Measurements from ENCODE around the gene WASF1. TPM values are rescaled to one million over a fixed set of nuclear protein-coding genes. Genes with fewer than 3 reads are reported as not detected.
A peak's percentile ranks its signal among the peaks of the same experiment; 100 is the strongest.

The WASF1 gene
- total and polyA plus RNA-seq, 8 donors: 5.5 to 27.3 (median 21.8) TPM

DNA sequence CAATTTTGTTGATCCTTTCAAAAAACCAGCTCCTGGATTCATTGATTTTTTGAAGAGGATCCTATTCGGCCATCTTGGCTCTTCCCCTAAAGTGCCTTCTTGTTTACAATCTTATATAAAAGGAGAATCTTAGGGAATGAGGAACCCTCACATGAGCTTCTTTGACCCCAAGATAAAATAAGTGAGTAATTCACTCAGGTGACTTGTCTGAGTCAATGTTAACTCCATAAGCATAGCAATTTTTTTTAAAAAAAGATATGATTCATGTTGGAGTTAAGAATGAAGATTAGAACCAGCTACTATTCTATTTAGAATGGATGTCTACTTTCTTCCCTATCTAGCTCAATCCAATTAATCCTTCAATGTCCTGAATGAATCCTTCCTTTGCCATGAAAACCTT, 21.0 kb downstream of the WASF1 start:
- Histone ChIP-seq H3K27me3 (no peaks in the 10 kb centered on the region), H3K4me1 (no peaks in the 10 kb centered on the region), H3K27ac (no peak overlapping the region), H3K36me3 (no peaks in the 10 kb centered on the region), H3K4me3 (no peak overlapping the region), H3K9me3 (no peaks in the 10 kb centered on the region)
- intact Hi-C loops (cut with DNase I): no loop called here
- DNase-seq (no peak), ATAC-seq (no peak)
- TF ChIP-seq, protein P1, sequence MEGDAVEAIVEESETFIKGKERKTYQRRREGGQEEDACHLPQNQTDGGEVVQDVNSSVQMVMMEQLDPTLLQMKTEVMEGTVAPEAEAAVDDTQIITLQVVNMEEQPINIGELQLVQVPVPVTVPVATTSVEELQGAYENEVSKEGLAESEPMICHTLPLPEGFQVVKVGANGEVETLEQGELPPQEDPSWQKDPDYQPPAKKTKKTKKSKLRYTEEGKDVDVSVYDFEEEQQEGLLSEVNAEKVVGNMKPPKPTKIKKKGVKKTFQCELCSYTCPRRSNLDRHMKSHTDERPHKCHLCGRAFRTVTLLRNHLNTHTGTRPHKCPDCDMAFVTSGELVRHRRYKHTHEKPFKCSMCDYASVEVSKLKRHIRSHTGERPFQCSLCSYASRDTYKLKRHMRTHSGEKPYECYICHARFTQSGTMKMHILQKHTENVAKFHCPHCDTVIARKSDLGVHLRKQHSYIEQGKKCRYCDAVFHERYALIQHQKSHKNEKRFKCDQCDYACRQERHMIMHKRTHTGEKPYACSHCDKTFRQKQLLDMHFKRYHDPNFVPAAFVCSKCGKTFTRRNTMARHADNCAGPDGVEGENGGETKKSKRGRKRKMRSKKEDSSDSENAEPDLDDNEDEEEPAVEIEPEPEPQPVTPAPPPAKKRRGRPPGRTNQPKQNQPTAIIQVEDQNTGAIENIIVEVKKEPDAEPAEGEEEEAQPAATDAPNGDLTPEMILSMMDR (IDR thresholded peaks at IDR 0.05): no peak

DNA sequence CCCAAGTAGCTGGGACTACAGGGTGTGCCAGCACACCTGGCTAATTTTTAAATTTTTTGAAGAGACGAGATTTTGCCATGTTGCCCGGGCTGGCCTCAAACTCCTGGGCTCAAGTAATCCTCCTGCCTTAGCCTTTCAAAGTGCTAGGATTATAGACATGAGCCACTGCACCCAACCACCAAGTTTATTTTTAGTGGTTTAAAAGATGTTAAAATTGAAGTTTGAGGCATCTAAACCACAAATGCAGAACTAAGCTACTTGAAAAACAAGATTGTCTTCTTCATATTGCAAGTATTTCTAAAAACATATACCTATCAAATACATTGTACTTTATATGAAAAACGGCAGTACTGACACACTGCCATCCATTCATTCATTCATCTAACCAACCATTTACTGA, 31.6 kb downstream of the WASF1 start:
- ATAC-seq: no peak
- intact Hi-C loops (cut with DNase I): no loop called here

DNA sequence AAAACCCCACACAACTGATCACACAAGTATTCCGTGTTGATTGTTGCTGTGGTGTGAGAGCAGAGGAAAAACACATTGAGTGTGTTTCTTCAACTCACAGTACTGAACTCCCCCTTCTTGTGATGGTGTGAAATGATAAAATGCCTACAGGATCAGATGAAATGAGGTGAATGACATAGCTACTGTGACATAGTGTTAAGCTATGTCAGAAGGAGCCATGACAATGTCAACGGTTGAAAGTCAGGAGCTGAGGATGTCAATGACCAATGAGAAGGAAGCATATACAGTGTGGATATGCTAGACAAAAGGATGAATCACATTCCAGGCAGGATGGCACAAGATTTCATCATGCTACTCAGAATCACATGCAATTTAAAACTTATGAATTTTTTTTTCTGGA, 38.8 kb downstream of the WASF1 start:
- intact Hi-C loops (cut with DNase I): no loop called here
- no peak overlapping the region for H3K4me3 ChIP-seq
- H3K27ac ChIP-seq: no peak overlapping the region
- peaks cover 0 to 13% of the 10 kb centered on the region in 2 donors for H3K9me3 ChIP-seq
- ATAC-seq: no peak
- H3K27me3 ChIP-seq: peaks cover 0 to 4% of the 10 kb centered on the region in 2 donors
- H3K4me1 ChIP-seq: no peaks in the 10 kb centered on the region
- no peak for DNase-seq
- TF ChIP-seq, protein P1 (IDR thresholded peaks at IDR 0.05): no peak
- no peaks in the 10 kb centered on the region for H3K36me3 ChIP-seq

More for the DNA sequence above, 31.6 kb downstream of the WASF1 start:
- DNase-seq: peak in 1 of 4 donors; percentile 5
- no peaks in the 10 kb centered on the region for H3K4me1 ChIP-seq
- H3K9me3 ChIP-seq: no peaks in the 10 kb centered on the region
- TF ChIP-seq, protein P1 (IDR thresholded peaks at IDR 0.05): no peak
- H3K4me3 ChIP-seq: no peak overlapping the region
- no peak overlapping the region for H3K27ac ChIP-seq
- no peaks in the 10 kb centered on the region for H3K27me3 ChIP-seq
- no peaks in the 10 kb centered on the region for H3K36me3 ChIP-seq

DNA sequence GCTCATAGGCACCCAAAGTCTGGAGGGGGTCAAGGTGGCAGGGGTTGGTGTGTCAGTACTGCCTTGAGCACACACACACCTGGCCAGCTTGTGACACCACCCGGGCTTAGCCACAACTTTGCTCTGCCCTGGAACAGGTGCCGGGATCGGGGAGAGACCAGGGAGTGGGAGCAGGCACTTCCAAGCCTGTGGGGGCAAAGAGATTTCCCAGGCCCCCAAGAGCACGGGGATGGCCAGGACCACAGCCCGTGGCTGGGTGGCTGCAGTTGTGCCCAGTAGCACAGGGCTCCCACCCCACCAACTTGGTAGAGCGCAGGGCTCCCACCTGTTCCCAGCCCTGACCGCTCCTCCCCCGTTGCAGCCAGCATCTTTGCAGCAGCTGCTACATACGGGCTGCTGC, 40.4 kb downstream of the WASF1 start:
- H3K9me3 ChIP-seq: peaks cover 0 to 13% of the 10 kb centered on the region in 2 donors
- H3K27ac ChIP-seq: no peak overlapping the region
- DNase-seq: peak in 1 of 4 donors; percentile 32
- H3K4me1 ChIP-seq: no peaks in the 10 kb centered on the region
- no peak overlapping the region for H3K4me3 ChIP-seq
- ATAC-seq: no peak
- peaks cover 0 to 4% of the 10 kb centered on the region in 2 donors for H3K27me3 ChIP-seq
- H3K36me3 ChIP-seq: no peaks in the 10 kb centered on the region
- intact Hi-C loops (cut with DNase I): no loop called here
- TF ChIP-seq, protein P1 (IDR thresholded peaks at IDR 0.05): no peak

DNA sequence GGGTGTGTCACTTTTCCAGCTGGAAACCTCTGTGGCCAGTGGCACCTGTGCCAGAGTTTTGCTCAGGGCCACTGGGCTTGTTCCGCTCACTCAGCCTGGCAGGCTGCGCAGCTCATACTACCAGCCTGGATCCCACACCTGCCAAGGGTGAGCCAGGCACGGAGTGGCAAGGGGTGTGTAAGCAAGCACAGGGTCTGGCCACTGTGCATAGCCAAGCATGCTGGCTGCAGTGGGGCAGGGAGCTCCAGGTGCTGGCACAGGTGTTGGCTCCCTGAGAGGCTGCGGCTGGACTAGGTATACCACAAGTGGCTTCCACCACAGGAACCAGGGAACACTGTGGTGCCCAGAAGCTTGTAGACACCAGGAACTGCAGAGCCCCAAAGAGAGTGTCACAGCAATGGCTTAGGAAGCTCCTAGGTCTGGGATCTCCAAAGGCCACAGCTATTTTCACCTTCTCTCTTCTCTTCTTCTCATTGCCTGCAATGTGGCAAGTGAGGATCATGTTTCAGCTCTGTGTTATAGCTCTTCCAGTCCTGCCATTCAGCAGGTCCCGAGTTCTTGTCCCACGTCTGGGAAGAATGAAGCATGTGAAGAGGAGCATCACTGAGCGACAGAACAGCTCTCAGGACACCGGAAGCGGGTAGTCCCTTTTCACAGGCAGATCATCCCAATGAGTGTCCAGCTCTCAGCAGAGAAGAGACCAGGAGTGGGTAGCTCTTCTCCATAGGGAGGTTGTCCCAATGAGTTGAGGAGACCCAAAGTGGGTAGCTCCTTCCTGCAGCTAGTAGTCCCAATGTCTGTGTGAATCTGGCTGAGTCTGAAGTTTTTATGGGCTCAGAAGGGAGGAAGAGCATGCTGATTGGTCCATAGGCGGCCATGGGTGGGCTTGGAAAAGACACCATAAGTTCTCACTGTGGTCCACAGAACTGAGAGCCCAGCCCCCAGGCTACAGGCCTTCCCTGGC, 41.3 kb downstream of the WASF1 start:
- H3K36me3 ChIP-seq: no peaks in the 10 kb centered on the region
- TF ChIP-seq, protein P1 (IDR thresholded peaks at IDR 0.05): no peak
- H3K4me1 ChIP-seq: no peaks in the 10 kb centered on the region
- peaks cover 0 to 4% of the 10 kb centered on the region in 2 donors for H3K27me3 ChIP-seq
- no peak for ATAC-seq
- H3K9me3 ChIP-seq: peaks cover 0 to 13% of the 10 kb centered on the region in 2 donors
- no peak overlapping the region for H3K27ac ChIP-seq
- no peak overlapping the region for H3K4me3 ChIP-seq
- intact Hi-C loops (cut with DNase I): loop anchor here in 1 of 2 donors (2.0 kb wide), 1 partner anchor 15 kb away; no protein-coding TSS in a partner anchor
- DNase-seq: peak in 1 of 4 donors; percentile 37

Data from left lung (tissue), 10 donors.